ENCODE results near the gene SH3RF2. TPM values are rescaled to one million over a fixed set of nuclear protein-coding genes. Genes with fewer than 3 reads are reported as not detected.

The SH3RF2 gene
- total RNA-seq, 6 donors from 2014 or later: 9.2 to 19.3 (median 14.3) TPM

DNA sequence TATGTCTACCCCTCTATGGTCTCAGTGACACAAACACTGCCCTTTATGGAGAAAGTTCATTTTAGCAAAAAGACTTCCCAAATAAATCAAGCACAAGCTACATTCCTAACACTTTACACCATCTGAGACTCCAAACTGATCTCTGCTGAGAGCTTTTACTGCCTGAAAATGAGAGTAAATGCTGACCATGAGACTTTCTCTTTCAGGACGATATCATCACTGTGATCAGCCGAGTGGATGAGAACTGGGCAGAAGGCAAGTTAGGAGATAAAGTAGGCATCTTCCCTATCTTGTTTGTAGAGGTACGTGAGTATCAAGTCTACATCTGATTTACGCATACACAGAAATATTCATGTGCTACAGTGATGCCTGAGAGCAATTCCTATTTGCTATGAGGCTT is 67.5 kb downstream of the SH3RF2 start:
- DNase-seq (no peak), ATAC-seq (ENCODE audit: low FRiP score in 2 of 2) (no peak)
- Histone ChIP-seq H3K36me3 (no peaks in the 10 kb centered on the region), H3K27me3 (no peaks in the 10 kb centered on the region), H3K9me3 (no peaks in the 10 kb centered on the region), H3K4me3 (no peak overlapping the region), H3K27ac (no peak overlapping the region), H3K4me1 (no peaks in the 10 kb centered on the region)
- TF ChIP-seq POLR2AphosphoS5 (IDR thresholded peaks at IDR 0.05) (no peak), POLR2A (IDR thresholded peaks at IDR 0.05) (no peak), EP300 (IDR thresholded peaks at IDR 0.05) (no peak)
- TF ChIP-seq, protein P1, sequence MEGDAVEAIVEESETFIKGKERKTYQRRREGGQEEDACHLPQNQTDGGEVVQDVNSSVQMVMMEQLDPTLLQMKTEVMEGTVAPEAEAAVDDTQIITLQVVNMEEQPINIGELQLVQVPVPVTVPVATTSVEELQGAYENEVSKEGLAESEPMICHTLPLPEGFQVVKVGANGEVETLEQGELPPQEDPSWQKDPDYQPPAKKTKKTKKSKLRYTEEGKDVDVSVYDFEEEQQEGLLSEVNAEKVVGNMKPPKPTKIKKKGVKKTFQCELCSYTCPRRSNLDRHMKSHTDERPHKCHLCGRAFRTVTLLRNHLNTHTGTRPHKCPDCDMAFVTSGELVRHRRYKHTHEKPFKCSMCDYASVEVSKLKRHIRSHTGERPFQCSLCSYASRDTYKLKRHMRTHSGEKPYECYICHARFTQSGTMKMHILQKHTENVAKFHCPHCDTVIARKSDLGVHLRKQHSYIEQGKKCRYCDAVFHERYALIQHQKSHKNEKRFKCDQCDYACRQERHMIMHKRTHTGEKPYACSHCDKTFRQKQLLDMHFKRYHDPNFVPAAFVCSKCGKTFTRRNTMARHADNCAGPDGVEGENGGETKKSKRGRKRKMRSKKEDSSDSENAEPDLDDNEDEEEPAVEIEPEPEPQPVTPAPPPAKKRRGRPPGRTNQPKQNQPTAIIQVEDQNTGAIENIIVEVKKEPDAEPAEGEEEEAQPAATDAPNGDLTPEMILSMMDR (IDR thresholded peaks at IDR 0.05): no peak
- 92 to 94% methylated on average over 4 of the region's 4 CpGs for WGBS, 2 donors

DNA sequence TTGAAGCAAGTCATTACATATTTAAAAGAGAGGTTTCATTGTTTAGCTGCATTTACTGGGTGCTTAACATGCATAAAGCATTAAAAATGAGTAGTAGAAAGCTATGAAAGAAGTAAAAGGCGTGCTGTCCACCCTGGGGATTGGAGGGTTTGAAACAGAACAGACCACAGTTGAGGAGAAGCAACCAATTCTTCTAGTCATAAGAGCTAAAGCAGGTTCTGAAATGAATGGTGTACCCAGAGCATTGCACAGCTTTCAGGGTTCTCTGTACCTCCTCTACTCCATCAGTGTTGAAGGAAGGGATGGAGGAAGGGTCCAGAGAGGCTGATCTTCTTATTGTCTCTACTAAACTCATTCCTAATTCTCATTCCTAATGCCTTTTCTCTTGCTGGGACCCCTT is 68.9 kb downstream of the SH3RF2 start:
- H3K27ac ChIP-seq: no peak overlapping the region
- no peaks in the 10 kb centered on the region for H3K4me1 ChIP-seq
- H3K27me3 ChIP-seq: no peaks in the 10 kb centered on the region
- WGBS, 2 donors: 66 to 72% methylated on average over 1 of the region's 1 CpG
- ATAC-seq (ENCODE audit: low FRiP score in 2 of 2): no peak
- no peak for DNase-seq
- H3K9me3 ChIP-seq: no peaks in the 10 kb centered on the region
- TF ChIP-seq EP300 (IDR thresholded peaks at IDR 0.05) (no peak), POLR2AphosphoS5 (IDR thresholded peaks at IDR 0.05) (no peak), POLR2A (IDR thresholded peaks at IDR 0.05) (no peak)
- TF ChIP-seq, protein P1 (IDR thresholded peaks at IDR 0.05): no peak
- no peaks in the 10 kb centered on the region for H3K36me3 ChIP-seq
- H3K4me3 ChIP-seq: no peak overlapping the region

DNA sequence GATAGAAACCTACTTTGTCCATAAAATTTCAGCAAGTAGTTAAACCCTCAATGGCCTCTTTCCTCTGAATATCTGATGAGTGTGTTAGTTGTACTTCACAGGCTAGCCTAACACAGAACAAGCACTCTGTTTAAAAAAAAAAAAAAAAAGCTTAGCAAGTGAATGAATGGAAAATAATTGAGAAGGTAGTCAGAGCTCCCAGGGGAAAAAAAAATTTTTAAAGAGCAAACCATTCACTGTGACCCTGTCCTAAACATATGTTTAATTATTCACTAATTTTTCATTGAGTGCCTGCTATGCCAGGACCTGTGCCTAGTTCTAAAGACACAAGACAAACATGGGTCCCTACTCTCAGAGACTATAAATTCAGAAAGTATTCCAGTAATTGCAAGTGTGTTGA is 69.3 kb downstream of the SH3RF2 start:
- no peak for DNase-seq
- no peak for TF ChIP-seq POLR2A (IDR thresholded peaks at IDR 0.05)
- Histone ChIP-seq H3K4me3 (no peak overlapping the region), H3K9me3 (no peaks in the 10 kb centered on the region), H3K36me3 (no peaks in the 10 kb centered on the region), H3K4me1 (no peaks in the 10 kb centered on the region), H3K27me3 (no peaks in the 10 kb centered on the region), H3K27ac (no peak overlapping the region)
- ATAC-seq (ENCODE audit: low FRiP score in 2 of 2): no peak

DNA sequence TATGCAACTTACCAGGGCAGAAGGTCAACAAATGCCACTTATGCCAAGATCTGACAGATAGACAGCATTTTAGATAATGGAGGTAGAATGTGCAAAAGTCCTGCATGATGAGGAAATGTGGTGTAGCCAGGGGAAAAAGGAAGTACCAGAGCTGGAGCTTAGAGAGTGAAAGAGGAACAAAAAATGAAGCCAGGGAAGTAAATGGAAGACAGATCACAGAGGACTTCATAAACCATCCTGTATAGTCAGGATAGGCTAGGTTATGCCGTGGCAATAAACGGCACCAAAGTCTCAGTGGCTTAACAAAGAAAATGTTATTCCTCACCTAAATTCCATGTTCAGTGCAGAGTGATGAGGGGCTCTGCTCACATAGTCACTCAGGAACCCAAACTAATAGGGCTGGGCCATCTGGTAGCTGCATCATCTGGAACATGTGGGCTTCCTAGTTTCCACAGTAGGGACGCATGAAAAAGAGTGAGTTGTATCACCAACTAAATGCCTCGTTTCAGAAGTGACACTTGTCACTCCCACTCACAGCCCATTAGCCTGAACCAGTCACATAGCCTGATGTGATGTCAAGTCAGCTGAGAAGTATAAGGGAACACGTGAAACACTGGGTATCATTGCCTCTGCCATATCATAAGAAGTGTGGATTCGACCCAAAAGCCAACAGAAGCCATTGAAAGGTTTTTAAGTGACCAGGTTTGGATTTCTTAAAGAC is 70.3 kb downstream of the SH3RF2 start:
- H3K9me3 ChIP-seq: no peaks in the 10 kb centered on the region
- H3K4me3 ChIP-seq: no peak overlapping the region
- H3K27me3 ChIP-seq: no peaks in the 10 kb centered on the region
- TF ChIP-seq POLR2A (IDR thresholded peaks at IDR 0.05) (no peak), POLR2AphosphoS5 (IDR thresholded peaks at IDR 0.05) (no peak), EP300 (IDR thresholded peaks at IDR 0.05) (no peak)
- TF ChIP-seq, protein P1 (IDR thresholded peaks at IDR 0.05): no peak
- DNase-seq (no peak), ATAC-seq (ENCODE audit: low FRiP score in 2 of 2) (peak in 1 of 2 donors; percentile 75)
- H3K27ac ChIP-seq: no peak overlapping the region
- 71 to 73% methylated on average over 6 of the region's 6 CpGs for WGBS, 2 donors
- no peaks in the 10 kb centered on the region for H3K36me3 ChIP-seq
- no peaks in the 10 kb centered on the region for H3K4me1 ChIP-seq

DNA sequence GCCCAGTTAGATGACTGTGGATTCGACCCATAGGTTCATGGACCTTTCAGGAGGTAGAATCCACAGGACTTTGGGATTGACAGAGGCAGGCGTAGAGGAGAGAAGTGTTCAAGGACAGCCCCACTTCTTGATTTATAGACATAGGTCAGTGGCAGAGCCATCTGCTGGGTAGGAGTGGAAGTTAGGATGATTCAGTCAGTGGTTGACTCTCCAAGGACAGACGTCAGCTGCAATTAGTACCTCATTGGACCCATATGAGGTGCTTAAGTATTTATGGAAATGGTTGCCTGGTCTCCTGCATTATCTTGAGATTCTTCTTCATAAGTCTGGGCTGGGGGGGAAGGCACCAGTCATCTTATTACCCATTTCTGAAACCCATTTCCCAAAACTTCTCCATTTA is 70.9 kb downstream of the SH3RF2 start:
- Histone ChIP-seq H3K36me3 (no peaks in the 10 kb centered on the region), H3K4me1 (no peaks in the 10 kb centered on the region), H3K27me3 (no peaks in the 10 kb centered on the region), H3K27ac (no peak overlapping the region), H3K9me3 (no peaks in the 10 kb centered on the region), H3K4me3 (no peak overlapping the region)
- WGBS, 2 donors: 65 to 74% methylated on average over 3 of the region's 3 CpGs
- no peak for TF ChIP-seq POLR2A (IDR thresholded peaks at IDR 0.05)
- TF ChIP-seq, protein P1 (IDR thresholded peaks at IDR 0.05): no peak
- TF ChIP-seq POLR2AphosphoS5 (IDR thresholded peaks at IDR 0.05): no peak
- TF ChIP-seq EP300 (IDR thresholded peaks at IDR 0.05): no peak
- ATAC-seq (ENCODE audit: low FRiP score in 2 of 2): peak in 1 of 2 donors; percentile 59
- DNase-seq: no peak

Measured in upper lobe of left lung (tissue), 6 donors.